ENCODE results near the gene SEC22B.
"Not testable (repeated sequence)": the region's sequence is repeated elsewhere in the genome, so short reads cannot be mapped to it uniquely, and the experiment has no call there.

SEC22B gene

DNA sequence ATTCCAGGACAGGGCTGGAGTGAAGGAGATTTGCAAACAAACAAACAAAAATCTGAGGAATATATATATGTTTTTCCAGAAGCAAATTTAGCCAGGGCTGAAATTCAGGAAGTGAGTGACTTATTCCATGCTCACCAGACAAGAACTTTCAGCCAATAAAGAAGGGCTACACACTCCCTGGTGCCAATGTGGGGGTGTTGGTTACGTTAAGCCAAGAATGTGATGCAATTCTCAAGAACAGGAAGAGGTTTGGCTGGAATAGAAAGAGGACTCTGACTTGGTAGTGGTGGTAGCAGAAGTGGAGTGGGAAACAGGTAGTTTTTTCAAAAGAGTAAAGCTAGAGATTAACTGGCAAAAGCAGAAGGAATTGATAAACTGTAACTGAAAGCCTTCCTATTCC, 31.7 kb downstream of the SEC22B start:
- DNase-seq, result not testable (repeated sequence)

DNA sequence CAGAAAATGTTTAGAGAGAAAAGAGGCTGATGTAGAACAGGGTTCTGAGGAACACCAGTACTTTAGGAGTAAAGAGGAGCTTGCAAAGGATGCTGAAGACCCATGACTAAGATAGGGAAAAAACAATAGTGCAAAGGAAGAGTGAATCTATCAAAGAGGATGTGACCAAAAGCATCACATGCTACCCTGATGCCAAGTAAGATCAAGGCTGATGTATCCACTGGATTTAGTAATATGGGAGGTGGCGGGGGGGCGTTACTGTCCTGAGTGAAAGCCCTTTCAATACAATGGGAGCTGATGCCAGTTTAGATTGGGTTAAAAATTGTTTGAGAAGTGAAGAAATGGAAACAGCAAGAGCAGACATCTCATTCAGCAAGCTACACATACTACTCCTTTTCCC, 32.2 kb downstream of the SEC22B start:
- DNase-seq, result not testable (repeated sequence)

DNA sequence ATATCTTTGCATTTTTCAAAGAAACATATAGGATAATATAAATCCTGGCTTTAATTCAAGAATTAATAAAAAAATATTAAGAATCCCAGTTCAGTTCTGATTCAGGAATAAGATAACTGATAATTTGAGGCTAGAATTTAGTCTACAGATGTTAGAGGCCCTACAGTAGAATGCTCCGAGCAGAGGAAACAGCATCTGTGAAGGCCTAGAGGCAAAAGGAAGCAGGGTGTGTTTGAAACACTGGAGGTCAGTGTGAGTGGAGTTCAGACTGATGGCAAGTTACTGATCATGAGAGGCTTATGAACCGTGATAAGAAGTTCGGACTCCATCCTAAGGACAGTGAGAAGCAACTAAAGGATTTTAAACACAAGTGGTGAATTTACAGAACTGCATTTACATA, 33.0 kb downstream of the SEC22B start:
- DNase-seq, result not testable (repeated sequence)

DNA sequence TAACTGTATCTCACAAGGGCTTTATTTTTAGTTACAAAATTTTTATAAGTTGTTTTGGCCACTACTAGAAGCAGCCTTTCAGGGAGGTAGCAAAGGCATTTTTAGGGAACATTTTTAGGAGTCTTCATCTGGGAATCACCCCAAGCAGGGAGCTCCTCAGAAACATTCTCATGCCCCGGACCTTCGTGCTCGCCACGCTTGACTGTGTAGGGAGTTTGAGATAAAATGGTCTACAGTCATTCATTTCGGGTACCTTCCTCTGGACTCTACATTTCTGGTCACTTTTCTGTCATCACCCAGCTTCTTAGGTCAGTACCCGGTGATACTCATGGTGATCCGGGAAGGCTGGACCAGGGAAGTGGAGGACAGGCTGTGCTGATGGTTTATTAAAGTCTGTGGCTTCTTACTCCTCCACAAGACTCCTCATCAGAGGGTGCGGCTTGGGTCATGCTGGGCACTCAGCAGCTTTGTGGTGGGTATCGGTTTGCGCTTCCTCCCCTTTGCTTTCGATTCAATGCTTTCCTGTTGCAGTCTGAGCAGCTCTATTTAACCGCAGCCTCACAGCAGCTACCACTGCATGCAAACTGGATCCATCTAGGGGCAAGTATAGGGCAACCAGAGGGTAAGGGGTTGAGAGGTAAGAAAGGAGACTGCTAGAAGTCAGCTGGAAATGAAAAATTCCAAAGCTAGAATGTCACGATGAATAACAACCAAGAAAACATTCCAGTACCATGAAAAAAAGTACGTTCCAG, 33.6 kb downstream of the SEC22B start:
- not testable (repeated sequence) for DNase-seq

DNA sequence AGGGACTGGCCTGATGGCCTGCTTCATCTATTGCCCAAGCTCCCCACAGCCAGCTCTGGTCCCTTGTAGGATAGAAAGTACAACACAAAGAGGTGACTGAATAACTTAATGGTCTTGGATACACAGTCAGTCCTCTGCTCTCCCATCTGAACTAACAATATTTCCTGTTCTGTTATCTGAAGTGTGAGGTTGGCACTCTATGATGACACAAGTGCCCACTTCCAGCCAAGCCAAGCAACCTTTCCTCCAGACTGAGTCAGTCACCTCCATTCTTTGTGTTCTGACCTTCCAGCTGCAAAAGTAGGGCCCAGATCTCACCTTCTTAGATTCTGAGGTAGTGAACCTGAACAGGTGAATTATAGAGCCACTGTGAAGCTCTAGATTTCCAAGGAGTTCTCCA, 34.5 kb downstream of the SEC22B start:
- not testable (repeated sequence) for DNase-seq

GRCh38 chr1:120140656-120141265, 35.6 kb downstream of the SEC22B start:
- not testable (repeated sequence) for DNase-seq

DNA sequence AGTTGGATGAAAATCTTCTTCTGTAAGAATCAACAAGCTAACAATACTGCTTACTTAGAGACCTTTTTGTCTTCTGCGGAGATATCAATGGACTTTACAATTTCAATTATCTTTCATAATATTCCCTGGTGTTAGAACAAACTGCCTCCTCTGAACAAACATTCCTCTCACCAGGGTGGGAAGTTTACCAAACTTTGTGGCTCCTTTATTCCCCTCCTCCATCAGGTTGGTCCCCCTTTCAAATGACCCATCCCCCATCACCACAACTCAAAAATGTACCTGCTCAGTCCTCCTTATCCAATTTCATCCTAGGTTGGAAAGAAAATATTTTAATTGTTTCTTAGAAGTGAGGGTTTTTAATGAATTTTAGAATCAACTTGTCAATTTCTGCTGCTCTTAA, 40.2 kb downstream of the SEC22B start:
- not testable (repeated sequence) for DNase-seq

DNA sequence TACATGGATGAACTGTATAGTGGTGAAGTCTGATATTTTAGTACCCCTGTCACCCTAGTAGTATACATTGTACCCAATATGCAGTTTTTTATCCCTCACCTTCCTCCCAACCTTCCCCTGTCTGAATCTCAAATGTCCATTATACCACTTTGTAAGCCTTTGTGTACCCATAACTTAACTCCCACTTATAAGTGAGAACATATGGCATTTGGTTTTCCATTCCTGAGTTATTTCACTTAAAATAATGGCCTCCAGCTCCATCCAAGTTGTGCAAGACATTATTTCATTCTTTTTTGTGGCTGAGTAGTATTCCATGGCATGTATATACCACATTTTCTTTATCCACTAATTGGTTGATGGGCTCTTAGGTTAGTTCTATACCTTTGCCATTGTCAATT, 42.4 kb downstream of the SEC22B start:
- DNase-seq, result not testable (repeated sequence)

- no peak for DNase-seq
Measured at GRCh38 chr1:120133228-120133927, 42.9 kb downstream of the SEC22B start.

DNA sequence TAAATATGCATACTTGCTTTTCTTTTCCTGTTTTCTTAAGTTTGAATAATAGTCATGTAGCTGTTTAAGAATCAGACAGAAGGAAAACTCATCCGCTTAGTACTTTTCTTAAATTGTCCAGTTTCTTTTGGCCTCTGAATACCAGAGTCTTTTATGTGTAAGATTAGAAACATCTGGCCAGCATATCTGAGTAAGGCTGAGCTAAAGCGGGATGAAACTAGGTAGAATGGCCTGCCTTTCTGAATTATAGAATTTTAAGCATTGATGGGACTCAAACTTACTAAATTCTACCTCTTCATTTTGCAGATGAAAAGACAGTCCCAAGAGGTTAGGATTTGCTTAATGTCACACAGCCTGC, 43.9 kb downstream of the SEC22B start:
- DNase-seq, result not testable (repeated sequence)

GRCh38 chr1:120131611-120132405, 44.5 kb downstream of the SEC22B start:
- DNase-seq, result not testable (repeated sequence)

GRCh38 chr1:120127921-120128320, 48.4 kb downstream of the SEC22B start:
- DNase-seq, result not testable (repeated sequence)

DNA sequence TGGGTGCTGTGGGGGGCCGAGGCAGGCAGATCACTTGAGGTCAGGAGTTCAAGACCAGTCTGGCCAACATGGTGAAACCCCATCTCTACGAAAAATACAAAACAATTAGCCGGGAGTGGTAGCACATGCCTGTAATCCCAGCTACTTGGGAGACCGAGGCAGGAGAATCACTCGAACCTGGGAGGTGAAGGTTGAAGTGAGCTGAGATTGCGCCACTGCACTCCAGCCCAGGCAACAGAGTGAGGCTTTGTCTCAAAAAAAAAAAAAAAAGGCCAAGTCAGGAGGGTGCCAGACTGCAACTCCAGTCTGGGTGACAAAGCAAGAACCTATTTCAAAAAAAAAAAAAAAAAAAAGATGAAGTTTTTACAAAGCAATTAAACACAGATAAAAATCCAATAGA, 50.1 kb downstream of the SEC22B start:
- not testable (repeated sequence) for DNase-seq

- DNase-seq, result not testable (repeated sequence)
Measured at GRCh38 chr1:120124628-120125027, 51.7 kb downstream of the SEC22B start.

- DNase-seq, result not testable (repeated sequence)
Measured at GRCh38 chr1:120123813-120124510, 52.4 kb downstream of the SEC22B start.

- DNase-seq, result not testable (repeated sequence)
Measured at GRCh38 chr1:120122262-120122893, 53.9 kb downstream of the SEC22B start.

DNA sequence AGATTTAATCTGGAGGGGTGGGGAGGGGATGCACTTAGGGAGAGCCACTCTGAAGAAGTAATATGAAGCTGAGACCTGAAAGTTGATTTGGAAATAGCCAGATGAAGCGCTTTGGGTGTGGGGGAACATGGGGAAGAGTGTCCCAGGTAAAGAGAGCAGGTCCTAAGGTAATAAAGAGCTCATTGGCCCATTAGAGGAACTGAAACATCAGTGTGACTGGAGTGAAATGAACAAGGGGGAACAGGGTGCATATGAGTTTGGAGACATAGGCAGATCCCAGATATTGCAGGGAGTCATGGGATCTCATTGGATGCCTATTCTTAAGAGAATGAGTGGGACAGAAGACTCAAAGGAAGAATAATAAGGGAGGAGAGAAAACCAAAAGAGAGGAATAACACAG, 54.5 kb downstream of the SEC22B start:
- not testable (repeated sequence) for DNase-seq

DNA sequence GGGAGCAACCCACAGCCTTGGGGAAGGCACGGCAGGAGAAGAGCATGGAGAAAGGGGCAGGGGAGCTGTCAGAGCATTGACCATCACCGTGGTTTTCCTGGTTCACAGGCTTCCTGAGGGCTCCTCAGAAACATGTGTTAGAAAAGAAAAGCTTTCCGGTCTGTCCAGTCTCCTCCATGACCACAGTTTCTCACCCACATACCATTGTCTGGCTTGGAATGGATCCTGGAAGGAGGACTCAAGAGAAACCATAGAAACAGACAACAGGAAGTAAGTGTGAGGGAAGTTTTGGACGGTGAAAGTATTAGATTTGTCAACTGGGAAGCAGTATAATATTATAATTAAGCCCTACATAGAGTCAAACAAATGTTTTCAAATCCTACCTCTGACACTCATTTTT, 55.8 kb downstream of the SEC22B start:
- DNase-seq, result not testable (repeated sequence)

- not testable (repeated sequence) for DNase-seq
Measured at GRCh38 chr1:120117371-120118177, 58.7 kb downstream of the SEC22B start.

DNA sequence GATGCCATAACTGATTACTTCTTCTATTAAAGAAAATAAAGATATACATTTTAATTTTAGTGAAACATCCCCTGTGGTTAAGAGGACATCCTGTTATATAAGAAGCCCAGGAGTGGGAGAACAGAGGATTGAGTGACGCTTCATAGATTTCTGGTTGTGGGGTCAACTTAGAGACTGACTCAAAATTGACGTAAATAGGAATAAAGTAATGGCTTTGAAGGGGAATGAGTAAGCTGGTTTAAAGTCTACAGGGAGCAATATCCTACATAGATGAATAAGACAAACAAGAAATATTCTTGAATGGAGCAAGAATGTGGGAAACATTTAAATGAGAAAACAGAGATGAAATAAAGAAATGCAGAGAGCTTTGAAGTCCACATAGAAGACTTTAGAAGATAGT, 60.2 kb downstream of the SEC22B start:
- not testable (repeated sequence) for DNase-seq

DNA sequence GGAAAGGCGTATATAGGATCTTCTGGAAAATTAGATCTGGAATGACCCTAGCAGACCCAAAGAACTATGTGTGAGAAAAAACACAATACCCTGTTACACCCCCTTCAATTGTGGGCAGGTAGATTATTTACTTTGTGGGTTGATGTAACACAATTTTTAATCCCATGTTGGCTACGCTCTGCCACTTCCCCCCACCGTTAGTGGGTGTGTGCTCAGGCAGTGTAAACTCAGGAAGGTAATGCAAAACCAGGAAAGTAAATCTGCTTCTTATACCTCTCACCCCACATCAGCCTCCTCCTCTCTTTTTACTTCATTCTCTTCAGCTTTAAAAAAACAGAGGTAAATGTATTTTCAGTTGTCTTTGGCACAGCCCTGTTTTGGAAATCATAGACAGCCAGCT, 63.2 kb downstream of the SEC22B start:
- DNase-seq, result not testable (repeated sequence)

Measured in NCI-H1417 treated with DMSO at 0.1 percent for 48 hours (cell line).